Activated naive CD8-positive, alpha-beta T cell (primary cell): ENCODE data around the gene FHL3.
"Not testable (repeated sequence)": the region's sequence is repeated elsewhere in the genome, so short reads cannot be mapped to it uniquely, and the experiment has no call there.

Experiments used
- H3K27ac Mint-ChIP-seq: one replicate; pipeline ENCODE4 v1.8.0; 2021; ENCODE audit warnings: mixed read lengths
- H3K27me3 Mint-ChIP-seq: one replicate; pipeline ENCODE4 v1.8.0; 2021; ENCODE audit warnings: mixed read lengths
- H3K36me3 Mint-ChIP-seq: one replicate; pipeline ENCODE4 v1.8.0; 2021; ENCODE audit warnings: mixed read lengths
- H3K4me1 Mint-ChIP-seq: one replicate; pipeline ENCODE4 v1.8.0; 2021; ENCODE audit warnings: low read depth, mixed read lengths
- H3K4me3 Mint-ChIP-seq: one replicate; pipeline ENCODE4 v1.8.0; 2021; ENCODE audit warnings: mild to moderate bottlenecking, mixed read lengths
- H3K9me3 Mint-ChIP-seq: one replicate; pipeline ENCODE4 v1.8.0; 2021; ENCODE audit warnings: low read depth, mixed read lengths

FHL3 gene

GRCh38 chr1:38041936-38042834 is 36.9 kb upstream of the FHL3 start:
- Mint-ChIP-seq H3K9me3 (no peaks in the 10 kb centered on the region), H3K36me3 (no peaks in the 10 kb centered on the region), H3K4me3 (no peak overlapping the region), H3K27ac (no peak overlapping the region), H3K27me3 (peaks cover 39% of the 10 kb centered on the region), H3K4me1 (peaks cover 9% of the 10 kb centered on the region)

DNA sequence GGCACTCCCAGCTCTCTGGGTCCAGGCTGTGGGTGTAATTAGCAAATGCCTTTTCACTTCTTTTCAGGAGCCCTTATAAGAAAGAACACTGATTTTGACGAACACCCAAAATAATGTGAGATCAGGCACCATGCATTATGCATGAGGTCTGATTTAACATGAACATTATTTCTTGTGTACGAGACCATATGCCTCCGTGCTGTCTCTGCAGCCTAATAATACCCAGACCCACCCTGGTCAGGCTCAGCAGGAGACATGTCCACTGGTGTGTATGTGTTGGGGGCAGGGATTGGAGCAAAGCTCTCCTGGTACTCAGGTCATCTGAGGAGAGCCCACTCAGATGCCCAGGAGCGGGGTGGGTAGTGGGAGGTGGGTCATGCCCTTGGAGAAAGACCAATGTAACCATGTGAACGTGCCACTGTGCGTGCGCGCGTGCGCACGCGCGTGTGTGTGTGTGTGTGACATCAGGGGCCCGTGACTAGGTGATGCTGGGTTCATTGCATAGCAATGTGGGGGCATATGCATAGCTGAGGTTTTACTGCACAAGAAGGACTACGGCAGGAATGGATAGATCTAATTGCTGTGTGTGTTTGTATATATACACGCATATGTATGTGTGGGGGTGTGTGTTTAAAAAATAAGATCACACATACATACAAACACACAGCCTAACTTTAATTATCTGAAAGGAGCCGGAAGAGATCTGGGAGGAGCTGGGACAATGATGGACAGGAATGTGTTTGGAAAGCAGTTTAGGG is 34.2 kb upstream of the FHL3 start:
- no peak overlapping the region for H3K4me3 Mint-ChIP-seq
- H3K4me1 Mint-ChIP-seq = peaks cover 7% of the 10 kb centered on the region
- H3K27ac Mint-ChIP-seq = no peak overlapping the region
- peaks cover 39% of the 10 kb centered on the region for H3K27me3 Mint-ChIP-seq
- H3K36me3 Mint-ChIP-seq = peaks cover 3% of the 10 kb centered on the region
- no peaks in the 10 kb centered on the region for H3K9me3 Mint-ChIP-seq

DNA sequence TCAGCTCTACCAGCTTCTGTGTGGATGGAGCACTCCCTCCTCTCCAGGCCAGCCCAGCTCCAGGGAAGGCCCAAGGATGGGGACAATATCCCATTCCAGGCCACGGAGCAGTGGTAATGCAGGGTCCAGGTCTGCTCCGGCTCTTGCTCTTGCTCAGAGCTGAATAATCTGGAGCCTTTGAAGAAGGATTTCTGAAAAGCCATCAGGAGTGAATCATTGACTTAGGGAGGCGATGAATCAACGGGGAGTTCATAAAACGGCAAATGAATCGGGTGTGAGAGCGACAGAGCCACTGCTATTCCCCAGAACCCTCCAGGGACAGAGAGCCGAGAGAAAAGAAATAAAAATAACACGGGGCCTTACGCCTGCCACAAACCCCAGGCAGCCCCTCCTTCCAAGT is 33.5 kb upstream of the FHL3 start:
- H3K9me3 Mint-ChIP-seq = no peaks in the 10 kb centered on the region
- peaks cover 4% of the 10 kb centered on the region for H3K4me1 Mint-ChIP-seq

DNA sequence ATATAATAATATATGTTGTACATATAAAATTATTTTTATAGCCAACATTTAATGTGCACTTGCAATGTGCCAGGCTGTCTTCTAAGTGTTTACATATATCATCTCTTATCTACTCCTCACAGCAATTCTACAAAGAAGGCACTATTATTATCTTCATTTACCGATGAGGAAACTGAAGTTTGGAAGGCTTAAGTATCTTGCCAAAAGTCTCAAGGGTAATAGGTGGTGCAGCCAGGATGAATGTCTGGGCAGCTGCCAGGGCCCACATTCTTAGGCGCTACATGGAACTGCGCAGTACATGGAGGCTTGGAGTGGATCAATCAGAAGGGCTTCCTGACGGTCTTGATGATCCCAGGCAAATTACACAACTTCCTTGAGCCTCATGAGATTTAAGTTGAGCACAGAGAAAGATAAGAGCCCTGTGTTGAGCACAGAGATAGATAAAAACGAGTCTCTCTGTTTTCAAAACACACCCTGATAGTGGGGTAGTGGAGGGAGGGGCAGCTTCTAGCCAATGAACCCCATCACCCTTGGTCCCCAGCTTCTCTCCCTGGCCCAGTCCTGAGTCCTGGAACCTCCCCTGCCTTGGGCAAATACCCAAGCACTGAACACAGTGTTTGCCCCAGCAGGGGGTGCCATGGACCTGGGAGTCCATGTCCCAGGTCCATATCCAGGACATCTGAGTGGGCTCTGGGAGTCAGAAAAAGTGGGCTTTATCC is 32.1 kb upstream of the FHL3 start:
- H3K4me3 Mint-ChIP-seq = no peak overlapping the region
- H3K27ac Mint-ChIP-seq = no peak overlapping the region
- peaks cover 5% of the 10 kb centered on the region for H3K36me3 Mint-ChIP-seq
- H3K4me1 Mint-ChIP-seq = no peaks in the 10 kb centered on the region
- H3K9me3 Mint-ChIP-seq = no peaks in the 10 kb centered on the region
- H3K27me3 Mint-ChIP-seq = peaks cover 26% of the 10 kb centered on the region

More for the DNA sequence above, 33.5 kb upstream of the FHL3 start:
- Mint-ChIP-seq H3K27me3 (peaks cover 36% of the 10 kb centered on the region), H3K27ac (no peak overlapping the region), H3K36me3 (peaks cover 5% of the 10 kb centered on the region), H3K4me3 (no peak overlapping the region)

DNA sequence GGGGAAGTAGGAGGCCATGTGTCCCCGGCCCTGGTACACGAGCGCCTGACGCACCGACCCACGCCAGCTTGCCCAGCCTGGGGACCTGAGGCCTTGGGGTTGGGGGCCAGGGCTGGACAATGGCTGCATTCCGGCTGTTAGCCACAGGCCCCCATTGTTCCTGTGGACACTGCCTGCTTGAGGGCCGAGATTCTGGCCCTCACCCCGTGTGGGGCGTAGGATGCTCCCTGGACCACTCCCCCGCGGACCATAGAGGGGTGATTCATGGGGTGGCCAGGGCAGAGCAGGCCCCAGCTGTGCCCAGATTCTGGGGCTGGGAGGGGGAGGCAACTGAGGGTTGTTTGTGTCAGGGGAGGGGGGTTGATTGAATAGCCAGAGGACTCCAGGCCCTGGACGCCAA is 29.6 kb upstream of the FHL3 start:
- Mint-ChIP-seq H3K4me1 (peaks cover 17% of the 10 kb centered on the region), H3K27me3 (peaks cover 9% of the 10 kb centered on the region), H3K4me3 (no peak overlapping the region), H3K27ac (no peak overlapping the region), H3K36me3 (peaks cover 5% of the 10 kb centered on the region), H3K9me3 (no peaks in the 10 kb centered on the region)

- not testable (repeated sequence) for H3K27me3 Mint-ChIP-seq, H3K27ac Mint-ChIP-seq, H3K4me3 Mint-ChIP-seq, H3K36me3 Mint-ChIP-seq, H3K9me3 Mint-ChIP-seq
- H3K4me1 Mint-ChIP-seq = peaks cover 34% of the 10 kb centered on the region
Measured at GRCh38 chr1:38032992-38033391, 27.7 kb upstream of the FHL3 start.

DNA sequence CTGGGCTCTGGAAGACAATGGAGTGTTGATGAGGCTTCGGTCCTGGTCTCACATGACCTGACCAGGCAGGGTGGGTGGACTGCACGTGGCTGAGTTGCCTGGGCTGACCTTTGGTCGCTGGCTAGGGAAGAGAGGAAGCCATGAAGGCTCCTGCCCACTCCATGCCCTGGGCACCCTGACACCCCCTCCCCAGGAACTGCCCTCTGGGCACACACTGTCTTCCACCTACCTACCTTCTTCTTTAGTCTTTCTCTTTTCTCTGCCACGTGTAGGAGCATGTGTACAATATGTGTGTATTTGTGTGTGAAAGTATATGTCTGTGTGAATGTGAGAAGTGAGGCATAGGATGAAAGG is 26.2 kb upstream of the FHL3 start:
- peaks cover 2% of the 10 kb centered on the region for H3K27me3 Mint-ChIP-seq
- H3K4me1 Mint-ChIP-seq = peaks cover 49% of the 10 kb centered on the region
- H3K27ac Mint-ChIP-seq = no peak overlapping the region
- no peaks in the 10 kb centered on the region for H3K9me3 Mint-ChIP-seq
- peak overlapping the region; percentile 6 for H3K4me3 Mint-ChIP-seq
- peaks cover 5% of the 10 kb centered on the region for H3K36me3 Mint-ChIP-seq

- Mint-ChIP-seq H3K9me3 (no peaks in the 10 kb centered on the region), H3K27ac (peak overlapping the region; percentile 95), H3K4me1 (peaks cover 50% of the 10 kb centered on the region), H3K36me3 (peaks cover 2% of the 10 kb centered on the region), H3K4me3 (peak overlapping the region; percentile 72), H3K27me3 (no peaks in the 10 kb centered on the region)
Measured at GRCh38 chr1:38030596-38031512, 25.5 kb upstream of the FHL3 start.

DNA sequence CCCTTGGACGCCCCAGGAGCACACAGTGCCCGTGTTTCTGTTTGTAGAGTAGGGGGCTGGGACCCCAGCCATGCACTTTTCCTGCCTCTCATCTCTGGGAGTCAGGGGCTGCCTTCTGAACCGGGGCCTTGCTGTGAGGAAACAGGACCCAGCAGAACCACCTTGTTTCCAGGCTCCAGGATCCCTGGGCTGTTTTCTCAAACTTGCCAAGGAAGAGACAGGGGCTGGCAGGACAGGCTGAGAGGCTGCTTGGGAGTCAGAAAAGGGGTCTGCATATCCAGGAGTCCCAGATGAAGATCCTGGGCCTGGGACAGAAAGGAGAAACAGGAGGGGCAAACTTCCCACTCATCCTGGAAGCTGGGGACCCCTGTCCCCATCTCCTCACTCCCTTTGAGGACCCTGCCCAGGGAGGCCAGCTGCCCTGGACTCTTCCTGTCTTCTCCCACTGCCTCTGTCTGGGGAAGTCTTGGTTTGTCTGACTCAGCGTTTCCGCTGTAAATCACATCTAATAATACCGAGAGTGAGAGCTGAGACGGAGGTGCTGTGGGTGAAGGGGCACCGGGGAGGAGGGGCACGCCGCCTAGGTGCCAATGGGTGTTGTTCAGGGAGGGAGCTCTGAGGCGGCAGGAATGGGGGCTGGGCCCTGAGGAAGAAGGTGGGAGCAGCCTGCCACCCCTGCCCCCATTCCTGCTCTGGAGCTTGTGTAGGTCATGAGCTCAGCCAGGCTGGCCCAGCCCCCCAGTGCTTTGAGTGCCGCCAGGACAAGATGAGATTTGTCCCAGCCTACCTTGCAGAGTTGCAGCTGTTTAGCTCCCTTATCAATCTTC is 24.6 kb upstream of the FHL3 start:
- peak overlapping the region; percentile 72 for H3K4me3 Mint-ChIP-seq
- no peaks in the 10 kb centered on the region for H3K9me3 Mint-ChIP-seq
- peaks cover 50% of the 10 kb centered on the region for H3K4me1 Mint-ChIP-seq
- H3K27ac Mint-ChIP-seq = peak overlapping the region; percentile 95
- no peaks in the 10 kb centered on the region for H3K27me3 Mint-ChIP-seq
- peaks cover 2% of the 10 kb centered on the region for H3K36me3 Mint-ChIP-seq

DNA sequence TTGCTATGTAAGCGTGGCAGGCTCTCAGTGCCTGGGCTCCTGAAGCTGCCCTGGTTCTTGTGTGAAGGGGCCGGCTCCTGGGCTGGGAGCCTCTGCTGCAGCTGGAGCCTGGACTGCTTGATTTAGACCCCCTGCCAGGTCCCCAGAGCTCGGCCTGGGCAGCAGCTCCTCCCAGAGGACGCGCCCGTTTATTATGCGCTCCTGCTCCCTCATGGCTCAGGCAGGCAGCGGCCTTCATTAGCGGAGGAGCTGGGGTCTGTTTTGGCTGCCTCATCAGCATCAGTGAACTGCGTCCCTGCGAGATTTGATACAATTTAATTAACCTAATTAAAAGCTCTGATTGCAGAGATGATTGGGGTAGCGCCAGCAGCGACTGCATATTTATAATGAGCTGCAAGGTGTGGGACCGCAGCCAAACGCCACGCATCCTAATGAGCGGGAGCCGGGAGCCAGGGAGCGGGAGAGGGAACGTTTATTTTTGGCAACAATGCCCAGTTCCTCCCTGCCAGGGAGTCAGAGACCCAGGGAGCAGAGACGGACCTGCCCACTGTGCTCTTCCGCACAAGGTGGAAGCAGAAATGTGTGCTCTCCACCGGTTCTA is 23.9 kb upstream of the FHL3 start:
- H3K9me3 Mint-ChIP-seq = no peaks in the 10 kb centered on the region
- H3K27ac Mint-ChIP-seq = peak overlapping the region; percentile 95
- H3K4me3 Mint-ChIP-seq = peak overlapping the region; percentile 72
- H3K27me3 Mint-ChIP-seq = no peaks in the 10 kb centered on the region
- H3K36me3 Mint-ChIP-seq = peaks cover 2% of the 10 kb centered on the region
- H3K4me1 Mint-ChIP-seq = peaks cover 50% of the 10 kb centered on the region

GRCh38 chr1:38028671-38029070 is 23.4 kb upstream of the FHL3 start:
- Mint-ChIP-seq H3K4me1 (peaks cover 50% of the 10 kb centered on the region), H3K4me3 (peak overlapping the region; percentile 72), H3K27me3 (no peaks in the 10 kb centered on the region), H3K36me3 (no peaks in the 10 kb centered on the region), H3K27ac (peak overlapping the region; percentile 95), H3K9me3 (no peaks in the 10 kb centered on the region)

DNA sequence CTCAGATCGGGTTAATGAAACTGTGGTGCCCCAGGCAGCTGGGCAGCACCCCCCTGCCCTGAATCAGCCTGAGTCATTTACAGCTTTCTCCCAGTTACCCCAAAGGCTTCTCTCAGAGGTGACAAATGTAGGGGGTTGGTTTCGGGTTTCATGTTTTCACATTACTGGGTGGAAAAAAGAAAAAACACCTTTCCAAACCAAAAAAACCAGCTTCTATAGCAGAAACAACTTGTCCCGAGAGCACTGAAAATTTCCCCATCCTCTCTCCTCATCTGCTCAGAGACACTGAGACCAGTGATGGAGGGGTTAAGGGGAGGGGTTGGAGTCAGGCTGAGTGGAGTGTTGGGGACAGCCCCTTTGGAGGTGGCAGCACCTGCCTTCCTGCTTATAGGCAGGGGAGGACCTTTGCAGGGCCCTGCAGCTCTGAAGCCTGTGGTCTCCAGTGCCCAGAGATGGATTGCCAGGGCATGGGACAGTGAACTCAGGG is 22.8 kb upstream of the FHL3 start:
- H3K4me3 Mint-ChIP-seq = peak overlapping the region; percentile 72
- no peaks in the 10 kb centered on the region for H3K36me3 Mint-ChIP-seq
- H3K27me3 Mint-ChIP-seq = no peaks in the 10 kb centered on the region
- peak overlapping the region; percentile 95 for H3K27ac Mint-ChIP-seq
- no peaks in the 10 kb centered on the region for H3K9me3 Mint-ChIP-seq
- peaks cover 50% of the 10 kb centered on the region for H3K4me1 Mint-ChIP-seq
